HG02943 (cell line): ENCODE data around the gene NAA10.

ENCODE experiments used
- ATAC-seq: cut with Tn5 transposase; IDR thresholded peaks from one replicate; pipeline ENCODE4 v1.9.1; 2021; ENCODE audit warnings: mild to moderate bottlenecking, low read depth, moderate library complexity; ENCODE audit not compliant: unreplicated experiment

Gene NAA10

GRCh38 chrX:153967536-153968224 lies 32.8 kb upstream of the NAA10 start:
- no peak for ATAC-seq

GRCh38 chrX:153966841-153967535 lies 32.2 kb upstream of the NAA10 start:
- no peak for ATAC-seq

- no peak for ATAC-seq
These were observed 31.4 kb upstream of the NAA10 start for GRCh38 chrX:153966283-153966688.

- ATAC-seq = no peak
These were observed 30.6 kb upstream of the NAA10 start for GRCh38 chrX:153965406-153965805.

- ATAC-seq = no peak
These were observed 29.3 kb upstream of the NAA10 start for GRCh38 chrX:153964105-153964504.

GRCh38 chrX:153963546-153963945 lies 28.7 kb upstream of the NAA10 start:
- ATAC-seq = no peak

- ATAC-seq = no peak
These were observed 26.5 kb upstream of the NAA10 start for GRCh38 chrX:153961292-153961691.

GRCh38 chrX:153960786-153961185 lies 25.9 kb upstream of the NAA10 start:
- ATAC-seq = no peak

- no peak for ATAC-seq
These were observed 25.2 kb upstream of the NAA10 start for GRCh38 chrX:153960077-153960476.

- ATAC-seq = no peak
These were observed 24.8 kb upstream of the NAA10 start for GRCh38 chrX:153959649-153960048.

GRCh38 chrX:153958605-153959004 lies 23.8 kb upstream of the NAA10 start:
- ATAC-seq = no peak

GRCh38 chrX:153957224-153957623 lies 22.4 kb upstream of the NAA10 start:
- no peak for ATAC-seq

- ATAC-seq = no peak
These were observed 21.4 kb upstream of the NAA10 start for GRCh38 chrX:153956044-153956907.

GRCh38 chrX:153955228-153955732 lies 20.4 kb upstream of the NAA10 start:
- ATAC-seq = no peak

GRCh38 chrX:153954558-153955227 lies 19.9 kb upstream of the NAA10 start:
- no peak for ATAC-seq

GRCh38 chrX:153953892-153954557 lies 19.2 kb upstream of the NAA10 start:
- ATAC-seq = no peak

GRCh38 chrX:153953342-153953830 lies 18.5 kb upstream of the NAA10 start:
- ATAC-seq = peak; percentile 59

GRCh38 chrX:153952373-153953026 lies 17.7 kb upstream of the NAA10 start:
- no peak for ATAC-seq

GRCh38 chrX:153951683-153952372 lies 17.0 kb upstream of the NAA10 start:
- no peak for ATAC-seq
